KMS-11 (cell line): ENCODE measurements around the gene GUCA1C.

Experiments used
- H2AFZ ChIP-seq: fragments of 200-600 bp; sonication (generic); 2 replicates; pipeline ENCODE4 v1.6.1; 2016; ENCODE audit warnings: antibody characterized with exemption, mixed run types, low read depth
- H3K27ac ChIP-seq: fragments of 200-600 bp; sonication (generic); 2 replicates; pipeline ENCODE4 v1.6.1; 2016; ENCODE audit warnings: mild to moderate bottlenecking, mixed run types
- H3K27me3 ChIP-seq: fragments of 200-600 bp; sonication (generic); 2 replicates; pipeline ENCODE4 v1.6.1; 2017; ENCODE audit warnings: mild to moderate bottlenecking, low read depth, mixed run types, moderate library complexity; ENCODE audit not compliant: insufficient read depth
- H3K36me3 ChIP-seq: fragments of 200-600 bp; sonication (generic); 2 replicates; pipeline ENCODE4 v1.6.1; 2017; ENCODE audit warnings: mild to moderate bottlenecking, mixed run types; ENCODE audit not compliant: insufficient read depth
- H3K4me1 ChIP-seq: fragments of 200-600 bp; sonication (generic); 2 replicates; pipeline ENCODE4 v1.6.1; 2016; ENCODE audit warnings: mild to moderate bottlenecking, low read depth, mixed run types; ENCODE audit not compliant: poor library complexity, severe bottlenecking
- H3K4me2 ChIP-seq: fragments of 200-600 bp; sonication (generic); 2 replicates; pipeline ENCODE4 v1.7.0; 2016; ENCODE audit warnings: mild to moderate bottlenecking, mixed run types
- H3K4me3 ChIP-seq: fragments of 200-600 bp; sonication (generic); IDR thresholded peaks from 2 replicates; pipeline ENCODE4 v1.6.1; 2017; ENCODE audit warnings: low read depth, low read length, mixed read lengths; ENCODE audit not compliant: insufficient read depth
- H3K79me2 ChIP-seq: fragments of 200-600 bp; sonication (generic); 2 replicates; pipeline ENCODE4 v1.6.1; 2016; ENCODE audit warnings: low read depth, mixed run types; ENCODE audit not compliant: insufficient read depth
- H3K9ac ChIP-seq: fragments of 200-600 bp; sonication (generic); 2 replicates; pipeline ENCODE4 v1.6.1; 2016; ENCODE audit warnings: mild to moderate bottlenecking, mixed run types
- H4K20me1 ChIP-seq: fragments of 200-600 bp; sonication (generic); 2 replicates; pipeline ENCODE4 v1.6.1; 2016; ENCODE audit warnings: mild to moderate bottlenecking, mixed run types; ENCODE audit not compliant: insufficient read depth
- TF ChIP-seq, protein P1 (sequence below): fragments of 200-600 bp; sonication (generic); conservative IDR thresholded peaks from 2 replicates; pipeline ENCODE4 v1.6.1; 2017; ENCODE audit warnings: low read depth, mild to moderate bottlenecking, antibody characterized with exemption, low read length, moderate library complexity, mixed read lengths

The GUCA1C gene

DNA sequence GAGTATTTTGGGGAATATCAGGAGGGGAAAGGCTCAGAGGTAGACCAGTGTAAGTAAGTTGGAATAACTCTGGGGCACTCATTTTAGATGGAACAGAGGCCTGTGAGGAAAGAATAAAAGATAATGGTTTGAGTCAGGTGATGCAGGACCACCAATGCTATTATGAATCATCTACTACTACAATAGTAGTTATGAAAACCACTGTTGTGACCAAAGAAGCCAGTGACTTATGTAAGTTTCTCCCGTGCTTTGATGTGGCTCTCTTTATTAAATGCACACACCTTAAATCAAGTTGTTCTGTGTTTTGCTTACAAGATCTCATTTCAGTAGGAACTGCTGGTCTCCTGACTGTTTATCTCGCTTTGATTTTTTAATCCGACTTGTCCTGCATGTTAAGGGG, 13.1 kb upstream of the GUCA1C start:
- H3K4me3 ChIP-seq = no peak overlapping the region
- TF ChIP-seq, protein P1, sequence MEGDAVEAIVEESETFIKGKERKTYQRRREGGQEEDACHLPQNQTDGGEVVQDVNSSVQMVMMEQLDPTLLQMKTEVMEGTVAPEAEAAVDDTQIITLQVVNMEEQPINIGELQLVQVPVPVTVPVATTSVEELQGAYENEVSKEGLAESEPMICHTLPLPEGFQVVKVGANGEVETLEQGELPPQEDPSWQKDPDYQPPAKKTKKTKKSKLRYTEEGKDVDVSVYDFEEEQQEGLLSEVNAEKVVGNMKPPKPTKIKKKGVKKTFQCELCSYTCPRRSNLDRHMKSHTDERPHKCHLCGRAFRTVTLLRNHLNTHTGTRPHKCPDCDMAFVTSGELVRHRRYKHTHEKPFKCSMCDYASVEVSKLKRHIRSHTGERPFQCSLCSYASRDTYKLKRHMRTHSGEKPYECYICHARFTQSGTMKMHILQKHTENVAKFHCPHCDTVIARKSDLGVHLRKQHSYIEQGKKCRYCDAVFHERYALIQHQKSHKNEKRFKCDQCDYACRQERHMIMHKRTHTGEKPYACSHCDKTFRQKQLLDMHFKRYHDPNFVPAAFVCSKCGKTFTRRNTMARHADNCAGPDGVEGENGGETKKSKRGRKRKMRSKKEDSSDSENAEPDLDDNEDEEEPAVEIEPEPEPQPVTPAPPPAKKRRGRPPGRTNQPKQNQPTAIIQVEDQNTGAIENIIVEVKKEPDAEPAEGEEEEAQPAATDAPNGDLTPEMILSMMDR = no peak
- no peak overlapping the region for H3K4me2 ChIP-seq
- no peaks in the 10 kb centered on the region for H4K20me1 ChIP-seq
- no peaks in the 10 kb centered on the region for H3K27me3 ChIP-seq
- H2AFZ ChIP-seq = no peak overlapping the region
- H3K9ac ChIP-seq = no peak overlapping the region
- H3K79me2 ChIP-seq = no peaks in the 10 kb centered on the region
- H3K27ac ChIP-seq = no peak overlapping the region
- H3K4me1 ChIP-seq = no peaks in the 10 kb centered on the region
- H3K36me3 ChIP-seq = no peaks in the 10 kb centered on the region; the same call in 1 of the 2 replicates

DNA sequence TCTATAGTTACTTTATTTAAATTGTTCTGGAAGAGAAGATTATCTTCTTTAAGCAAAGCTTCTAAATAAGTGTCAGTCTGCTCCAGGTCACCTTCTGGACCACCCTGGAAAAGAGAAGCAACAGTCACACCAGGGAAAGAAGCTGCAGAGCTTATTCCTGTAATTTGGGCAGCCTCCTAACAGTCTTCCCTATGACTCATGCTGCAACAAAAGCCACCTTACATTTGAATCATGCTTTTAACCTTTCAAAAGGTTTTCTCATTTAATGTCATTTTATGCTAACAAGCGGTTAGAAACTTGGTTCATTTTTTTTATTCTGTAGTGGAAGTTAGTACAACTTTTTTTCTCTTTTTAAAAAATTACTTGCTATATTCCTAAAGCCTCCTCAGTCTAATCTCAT, 5.3 kb upstream of the GUCA1C start:
- H3K36me3 ChIP-seq = no peaks in the 10 kb centered on the region
- no peaks in the 10 kb centered on the region for H3K27me3 ChIP-seq
- H3K4me2 ChIP-seq = no peak overlapping the region
- no peaks in the 10 kb centered on the region for H3K4me1 ChIP-seq
- no peak overlapping the region for H3K9ac ChIP-seq
- no peak overlapping the region for H3K4me3 ChIP-seq
- TF ChIP-seq, protein P1 = no peak
- H4K20me1 ChIP-seq = no peaks in the 10 kb centered on the region
- H3K27ac ChIP-seq = no peak overlapping the region
- H2AFZ ChIP-seq = no peak overlapping the region
- no peaks in the 10 kb centered on the region for H3K79me2 ChIP-seq

DNA sequence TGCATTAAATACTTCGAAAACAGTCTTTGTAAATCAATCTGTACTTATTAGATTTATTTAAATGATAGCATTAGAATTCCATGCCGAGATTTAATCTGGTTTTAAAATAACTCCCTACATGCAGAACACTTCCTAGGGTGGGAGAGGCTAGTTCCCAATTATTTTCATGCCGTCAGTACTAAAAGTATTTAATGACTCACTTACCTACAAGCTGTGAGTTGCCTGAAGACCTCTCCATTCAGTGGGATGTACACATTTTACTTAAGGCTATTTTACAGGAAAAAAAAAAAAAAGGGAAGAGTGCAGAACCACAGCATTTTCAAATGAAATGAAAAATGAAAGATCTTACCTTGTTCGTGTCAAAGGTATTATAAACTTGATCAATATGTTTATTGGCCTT, 469 bp downstream of the GUCA1C start:
- Histone ChIP-seq H3K79me2 (no peaks in the 10 kb centered on the region), H3K27me3 (no peaks in the 10 kb centered on the region), H2AFZ (no peak overlapping the region), H3K4me2 (no peak overlapping the region), H3K36me3 (no peaks in the 10 kb centered on the region), H4K20me1 (no peaks in the 10 kb centered on the region), H3K9ac (no peak overlapping the region), H3K4me1 (no peaks in the 10 kb centered on the region), H3K4me3 (no peak overlapping the region), H3K27ac (no peak overlapping the region)
- TF ChIP-seq, protein P1 = no peak

DNA sequence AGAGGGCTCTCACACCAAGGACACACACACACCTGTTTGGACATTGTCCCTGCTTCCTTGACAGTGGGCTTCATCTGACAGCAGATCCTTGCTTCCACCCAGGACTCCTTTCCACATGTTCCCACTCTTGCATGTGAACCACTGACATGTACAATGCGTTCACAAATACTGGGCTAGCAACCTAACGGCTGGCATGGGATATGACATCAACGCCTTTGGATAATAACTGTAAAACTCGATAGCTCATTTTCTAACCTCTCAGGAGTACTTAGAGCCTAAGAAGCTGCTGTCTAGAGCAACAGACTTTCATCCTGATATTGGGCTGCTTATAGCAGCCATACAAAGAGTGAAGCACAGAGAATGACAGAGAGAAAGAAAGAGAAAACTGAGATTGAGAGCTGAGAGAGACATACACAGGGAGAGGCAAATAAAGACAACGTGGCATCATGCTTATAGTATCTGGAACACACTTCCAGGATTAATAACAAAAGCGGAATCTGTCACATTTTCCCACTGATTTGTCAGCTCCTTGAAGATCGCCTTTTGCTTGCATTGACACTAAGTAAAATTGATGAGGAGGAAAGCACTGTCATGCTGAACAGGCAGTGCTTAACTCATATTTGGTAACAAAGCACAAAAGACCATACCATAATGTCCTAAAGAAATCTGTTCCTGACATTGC, 1.7 kb downstream of the GUCA1C start:
- TF ChIP-seq, protein P1 = no peak
- H4K20me1 ChIP-seq = no peaks in the 10 kb centered on the region
- no peaks in the 10 kb centered on the region for H3K79me2 ChIP-seq
- no peak overlapping the region for H3K4me2 ChIP-seq
- H3K4me1 ChIP-seq = no peaks in the 10 kb centered on the region
- H3K9ac ChIP-seq = no peak overlapping the region
- H3K4me3 ChIP-seq = no peak overlapping the region
- H3K27ac ChIP-seq = no peak overlapping the region
- H3K36me3 ChIP-seq = no peaks in the 10 kb centered on the region
- H3K27me3 ChIP-seq = no peaks in the 10 kb centered on the region
- H2AFZ ChIP-seq = no peak overlapping the region
